ENCODE results near the gene KCNT1. TPM values are rescaled to one million over a fixed set of nuclear protein-coding genes. Genes with fewer than 3 reads are reported as not detected.

The KCNT1 gene
- total RNA-seq, 2 experiments from 2014 or later: not detected

DNA sequence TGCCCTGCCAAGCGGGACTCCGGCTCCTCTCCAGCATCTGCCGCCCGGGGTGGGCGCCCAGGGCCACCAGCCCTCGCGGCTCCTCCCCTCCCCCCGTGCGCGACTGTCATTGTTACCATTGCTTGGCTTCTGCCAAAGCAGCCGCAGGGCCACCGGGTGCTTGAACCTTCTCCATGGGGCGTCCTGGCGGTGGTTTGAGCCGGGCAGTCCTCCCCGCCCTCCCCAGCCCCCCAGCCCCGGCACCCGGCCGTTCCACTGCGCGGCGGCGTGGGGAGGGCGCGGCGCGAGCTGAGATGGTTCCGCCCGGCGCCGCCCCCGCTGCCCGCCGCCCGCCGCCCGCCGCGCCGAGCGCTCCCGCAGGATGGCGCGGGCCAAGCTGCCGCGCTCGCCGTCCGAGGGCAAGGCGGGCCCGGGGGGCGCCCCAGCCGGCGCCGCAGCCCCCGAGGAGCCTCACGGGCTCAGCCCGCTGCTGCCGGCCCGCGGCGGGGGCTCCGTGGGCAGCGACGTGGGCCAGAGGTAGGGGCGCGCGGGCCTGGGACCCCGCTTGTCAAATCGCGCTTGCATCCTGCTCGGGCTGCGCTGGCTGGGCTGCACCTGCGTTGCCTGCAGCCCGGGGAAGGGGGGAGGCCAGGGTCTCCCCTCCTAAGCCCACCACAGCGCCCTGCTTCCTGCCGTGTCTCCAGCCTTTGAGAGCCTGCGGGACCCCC, 34.4 kb downstream of the KCNT1 start:
- POLR2A ChIA-PET: no interaction called here
- Mint-ChIP-seq H3K27ac (no peak overlapping the region), H3K36me3 (ENCODE audit: low read depth) (no peaks in the 10 kb centered on the region), H3K4me3 (no peak overlapping the region), H3K4me1 (no peaks in the 10 kb centered on the region), H3K9me3 (ENCODE audit: low read depth) (peaks cover 7% of the 10 kb centered on the region), H3K27me3 (peaks cover 4% of the 10 kb centered on the region)
- CTCF ChIA-PET: no interaction called here
- intact Hi-C loops (cut with DNase I, micrococcal nuclease): no loop called here
- no peak for ATAC-seq
- DNase-seq: no peak

DNA sequence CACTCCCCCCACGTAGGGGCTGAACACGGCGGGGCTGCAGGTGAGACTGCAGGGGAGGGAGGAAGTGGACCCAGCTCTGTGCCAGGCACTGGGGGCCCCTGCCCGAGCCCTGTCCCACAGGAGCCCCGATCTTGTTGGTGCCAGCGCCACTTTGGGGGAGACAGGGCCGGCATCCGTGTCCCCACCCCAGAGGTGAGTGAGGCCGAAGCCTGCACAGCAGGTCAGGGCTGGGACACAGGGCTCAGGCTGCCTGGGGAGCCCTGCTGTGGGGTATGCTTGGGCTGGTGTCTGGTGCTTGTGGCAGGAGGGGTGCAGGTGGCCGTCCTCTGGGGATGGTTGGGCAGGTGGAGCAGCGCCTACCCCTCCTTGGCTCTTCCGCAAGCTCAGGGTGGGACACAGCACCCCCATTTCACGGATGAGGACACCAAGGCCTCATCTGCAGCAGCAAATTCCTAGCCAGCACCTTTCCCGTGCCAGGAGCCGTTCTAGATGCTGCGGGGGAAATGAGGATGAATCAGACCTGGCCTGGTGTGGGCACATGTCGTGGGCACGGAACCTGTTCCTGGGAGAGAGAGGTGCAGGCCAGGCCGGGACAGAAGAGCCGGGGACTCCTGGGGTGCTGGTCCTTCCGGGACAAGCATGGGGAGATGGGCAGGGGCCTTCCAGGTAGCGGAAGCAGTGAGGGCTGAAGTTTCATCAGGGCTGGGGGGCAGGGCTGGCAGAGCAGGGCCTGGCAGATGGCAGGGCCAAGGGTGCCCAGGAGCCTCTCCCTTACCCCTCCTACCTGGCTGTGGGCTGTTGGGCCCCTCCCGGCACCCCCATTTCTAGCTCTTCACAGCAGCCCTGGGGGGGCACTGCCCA, 35.2 kb downstream of the KCNT1 start:
- no peak overlapping the region for H3K4me3 Mint-ChIP-seq
- ChIA-PET POLR2A (no interaction called here), CTCF (no interaction called here)
- H3K4me1 Mint-ChIP-seq: no peaks in the 10 kb centered on the region
- H3K36me3 Mint-ChIP-seq (ENCODE audit: low read depth): no peaks in the 10 kb centered on the region
- peaks cover 4% of the 10 kb centered on the region for H3K9me3 Mint-ChIP-seq (ENCODE audit: low read depth)
- peaks cover 4% of the 10 kb centered on the region for H3K27me3 Mint-ChIP-seq
- H3K27ac Mint-ChIP-seq: no peak overlapping the region
- DNase-seq (no peak), ATAC-seq (no peak)
- intact Hi-C loops (cut with DNase I, micrococcal nuclease): no loop called here

DNA sequence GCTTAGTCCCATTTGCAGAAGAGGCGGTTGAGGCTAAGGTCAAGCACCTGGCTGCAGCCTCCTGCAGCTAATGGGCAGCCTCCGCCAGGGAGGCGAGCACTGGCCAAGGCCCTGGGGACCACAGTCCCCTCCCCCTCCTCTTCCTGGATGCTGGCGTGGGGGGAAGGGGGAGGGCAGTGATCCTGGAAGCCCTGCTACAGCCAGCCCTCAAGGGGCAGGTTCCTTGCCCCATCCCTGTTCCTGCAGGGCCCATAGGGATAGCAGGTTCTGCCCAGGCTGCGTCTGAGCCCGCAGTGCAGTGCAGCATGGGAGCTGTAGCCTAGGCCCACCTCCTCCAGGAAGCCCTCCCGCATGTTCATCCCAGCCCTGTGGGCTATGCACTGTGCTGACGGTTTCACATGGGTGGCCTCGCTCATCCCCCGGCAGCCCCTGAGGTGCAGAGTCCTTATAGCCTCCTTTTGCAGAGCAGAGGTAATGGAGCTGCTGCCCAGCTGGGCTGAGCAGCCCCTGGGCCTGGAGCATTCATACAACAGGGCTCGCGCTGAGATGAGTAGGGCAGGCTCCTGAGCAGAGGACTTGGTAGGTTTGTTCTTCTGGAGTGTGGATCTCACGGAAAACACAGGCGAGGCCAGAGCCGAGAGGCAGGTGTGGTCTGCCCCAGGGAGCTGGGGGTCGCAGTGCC, 36.0 kb downstream of the KCNT1 start:
- Mint-ChIP-seq H3K9me3 (ENCODE audit: low read depth) (no peaks in the 10 kb centered on the region), H3K36me3 (ENCODE audit: low read depth) (no peaks in the 10 kb centered on the region), H3K27ac (no peak overlapping the region), H3K4me1 (no peaks in the 10 kb centered on the region), H3K4me3 (no peak overlapping the region), H3K27me3 (peaks cover 4% of the 10 kb centered on the region)
- POLR2A ChIA-PET: no interaction called here
- CTCF ChIA-PET: no interaction called here
- DNase-seq (no peak), ATAC-seq (no peak)
- intact Hi-C loops (cut with DNase I, micrococcal nuclease): no loop called here

DNA sequence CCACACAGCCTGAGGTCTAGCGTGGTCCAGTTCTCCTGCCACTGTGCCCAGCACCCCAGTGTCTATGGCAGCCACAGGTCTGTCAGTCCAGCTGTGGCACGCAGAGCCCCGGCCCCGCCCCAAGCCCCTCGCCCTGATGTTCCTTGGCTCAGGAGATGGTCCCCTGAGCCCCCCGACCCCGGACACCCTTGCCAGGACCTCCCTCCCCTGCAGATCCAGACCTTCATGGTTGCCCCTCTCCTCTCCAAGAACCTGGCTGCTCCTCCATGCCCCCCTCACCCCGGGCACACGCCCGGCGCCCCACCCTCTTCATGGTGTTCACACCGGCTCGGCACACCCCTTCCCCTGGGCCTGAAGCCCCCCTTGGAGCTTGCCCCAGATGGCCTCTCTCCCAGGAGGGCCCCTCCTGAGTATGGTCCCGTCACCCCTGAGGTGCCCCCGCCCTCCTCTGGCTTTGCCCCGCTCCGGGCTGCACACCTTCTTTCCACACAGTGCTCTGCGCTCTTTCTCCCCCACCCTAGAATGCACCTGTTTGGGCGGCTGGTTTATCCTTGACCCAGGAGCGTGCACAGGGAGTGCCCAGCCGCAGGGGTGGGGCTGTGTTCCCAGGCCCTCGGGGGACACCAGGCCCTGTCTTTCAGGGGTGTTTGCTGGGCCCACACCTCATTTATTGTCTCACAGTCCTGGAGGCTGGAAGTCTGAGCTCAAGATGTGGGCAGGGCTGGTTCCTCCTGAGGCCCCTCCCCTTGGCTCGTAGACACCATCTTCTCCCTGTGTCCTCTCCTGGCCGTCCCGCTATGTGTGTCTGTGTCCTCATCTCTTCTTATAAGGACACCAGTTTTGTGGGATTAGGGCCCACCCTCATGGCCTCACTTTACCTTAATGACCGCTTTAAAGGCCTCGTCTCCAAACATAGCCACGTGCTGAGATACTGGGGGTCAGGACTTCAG, 37.6 kb downstream of the KCNT1 start:
- intact Hi-C loops (cut with DNase I, micrococcal nuclease): no loop called here
- Mint-ChIP-seq H3K27me3 (peaks cover 4% of the 10 kb centered on the region), H3K36me3 (ENCODE audit: low read depth) (no peaks in the 10 kb centered on the region), H3K4me1 (no peaks in the 10 kb centered on the region), H3K9me3 (ENCODE audit: low read depth) (no peaks in the 10 kb centered on the region), H3K27ac (no peak overlapping the region), H3K4me3 (no peak overlapping the region)
- DNase-seq (no peak), ATAC-seq (no peak)
- ChIA-PET CTCF (no interaction called here), POLR2A (interaction anchor here (0.6 kb wide), 1 partner anchor 880 kb away, joined by 3 read pairs; no protein-coding TSS in a partner anchor)

DNA sequence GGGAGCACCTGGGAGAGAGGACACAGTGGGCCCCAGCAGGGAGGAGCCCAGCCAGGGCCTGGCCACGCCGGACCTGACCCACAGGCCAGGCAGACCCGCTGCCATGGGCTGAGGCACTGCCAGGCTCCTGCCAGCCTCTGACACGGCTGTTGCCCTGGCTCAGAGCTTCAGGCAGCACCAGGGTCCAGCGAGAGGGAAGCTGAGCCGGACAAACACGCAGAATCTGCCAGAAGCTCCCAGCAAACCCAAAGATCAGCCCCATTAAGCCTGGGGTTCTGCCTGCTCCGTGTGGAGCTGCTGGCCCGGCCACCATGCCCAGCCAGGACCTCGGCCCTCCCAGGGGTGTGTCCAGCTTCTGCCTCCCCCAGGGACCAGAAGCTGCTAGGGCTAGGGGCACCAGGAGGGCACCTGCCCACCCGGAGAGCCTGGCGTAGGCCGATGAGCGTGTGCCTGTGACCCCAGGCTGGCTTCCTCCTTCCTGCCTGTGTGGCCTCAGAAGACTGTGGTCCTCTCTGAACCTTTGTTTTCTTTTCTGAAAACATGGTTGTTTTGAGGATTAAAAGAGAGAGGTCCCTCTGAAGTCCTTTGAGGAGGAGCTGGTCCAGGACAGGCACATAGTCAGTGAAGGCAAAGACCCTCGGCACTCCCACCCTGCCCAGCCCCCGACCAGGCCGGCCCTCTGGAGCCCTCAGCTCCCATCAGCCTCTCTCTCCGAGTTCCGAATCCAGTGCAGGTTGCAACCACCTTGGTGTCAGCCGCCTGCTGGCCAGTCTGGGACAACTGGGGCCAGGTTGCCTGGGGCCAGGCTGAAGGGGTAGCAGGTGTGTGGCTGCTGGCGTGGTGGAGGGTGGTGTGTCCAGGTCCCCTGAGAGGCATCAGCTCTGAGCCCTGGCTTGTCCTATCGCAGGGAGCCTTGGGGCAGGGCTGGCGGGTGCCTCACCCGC, 39.6 kb downstream of the KCNT1 start:
- no peaks in the 10 kb centered on the region for H3K9me3 Mint-ChIP-seq (ENCODE audit: low read depth)
- H3K27me3 Mint-ChIP-seq: peaks cover 4% of the 10 kb centered on the region
- H3K27ac Mint-ChIP-seq: no peak overlapping the region
- no peak for ATAC-seq
- CTCF ChIA-PET: no interaction called here
- no peaks in the 10 kb centered on the region for H3K36me3 Mint-ChIP-seq (ENCODE audit: low read depth)
- intact Hi-C loops (cut with DNase I, micrococcal nuclease): no loop called here
- no peak overlapping the region for H3K4me3 Mint-ChIP-seq
- POLR2A ChIA-PET: interaction anchor here (0.6 kb wide), 1 partner anchor 10 kb away, joined by 3 read pairs; no protein-coding TSS in a partner anchor
- no peak for DNase-seq
- H3K4me1 Mint-ChIP-seq: no peaks in the 10 kb centered on the region

DNA sequence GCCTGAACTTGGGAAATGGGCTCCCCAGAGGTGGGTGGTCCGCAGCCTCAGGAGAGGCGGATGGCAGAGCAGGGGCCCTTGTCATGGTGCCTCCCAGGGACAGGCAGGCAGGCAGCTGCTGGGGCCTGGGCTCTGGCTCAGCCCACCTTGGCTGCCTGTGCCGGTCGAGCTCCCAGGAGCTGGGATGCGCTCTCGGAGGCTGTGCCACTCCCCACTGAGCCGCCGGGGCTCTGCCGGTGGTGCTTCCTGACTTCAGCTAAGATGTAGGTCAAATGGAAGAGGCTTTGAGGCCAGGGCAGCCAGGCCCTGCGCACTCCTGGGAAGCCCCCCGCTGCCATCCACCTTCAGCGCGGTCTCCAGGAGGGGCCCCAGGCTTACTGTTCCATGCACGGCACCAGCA, 41.0 kb downstream of the KCNT1 start:
- H3K9me3 Mint-ChIP-seq (ENCODE audit: low read depth): no peaks in the 10 kb centered on the region
- H3K4me3 Mint-ChIP-seq: no peak overlapping the region
- DNase-seq: no peak
- ATAC-seq: no peak
- ChIA-PET POLR2A (no interaction called here), CTCF (no interaction called here)
- peaks cover 2% of the 10 kb centered on the region for H3K27me3 Mint-ChIP-seq
- no peak overlapping the region for H3K27ac Mint-ChIP-seq
- no peaks in the 10 kb centered on the region for H3K4me1 Mint-ChIP-seq
- intact Hi-C loops (cut with DNase I, micrococcal nuclease): no loop called here
- H3K36me3 Mint-ChIP-seq (ENCODE audit: low read depth): no peaks in the 10 kb centered on the region

DNA sequence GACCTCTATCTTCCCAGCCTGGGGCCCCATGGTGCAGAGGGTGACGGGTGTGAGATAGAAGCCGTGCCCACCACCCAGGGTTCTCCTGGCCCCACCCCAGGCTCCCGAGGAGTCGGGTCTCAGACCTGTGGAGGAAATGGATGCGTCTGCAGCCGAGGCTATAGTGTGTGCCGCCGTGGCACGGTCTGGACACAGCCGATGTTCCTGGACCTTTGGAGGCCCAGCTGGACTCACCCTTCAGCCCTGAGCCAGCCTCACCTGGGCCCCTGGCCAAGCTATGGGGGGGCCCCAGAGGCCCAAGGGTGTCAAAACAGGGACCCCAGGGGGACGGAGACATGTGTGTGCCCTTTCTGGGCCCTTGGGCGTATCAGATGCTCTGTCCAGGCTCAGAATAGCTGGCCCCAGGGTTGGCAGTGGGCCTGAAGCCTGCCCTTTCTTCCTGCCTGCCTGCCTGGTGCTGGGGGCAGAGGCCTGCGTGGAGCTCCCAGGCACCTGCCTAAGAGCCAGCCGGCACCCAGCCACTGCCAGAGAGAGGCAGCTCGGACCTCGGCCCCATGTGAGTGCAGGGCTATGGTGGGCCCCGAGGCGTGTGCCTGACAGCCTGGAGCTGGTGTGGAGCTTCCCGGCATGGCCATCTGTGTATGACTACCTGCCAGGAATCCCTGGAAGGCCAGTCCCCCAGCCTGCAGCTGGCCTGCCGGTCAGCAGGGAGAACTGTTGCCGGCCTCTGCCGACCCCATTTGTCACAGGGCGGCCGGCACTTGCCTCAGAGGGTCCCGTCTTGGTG, 41.8 kb downstream of the KCNT1 start:
- no peak overlapping the region for H3K4me3 Mint-ChIP-seq
- ChIA-PET POLR2A (no interaction called here), CTCF (no interaction called here)
- no peaks in the 10 kb centered on the region for H3K36me3 Mint-ChIP-seq (ENCODE audit: low read depth)
- DNase-seq (no peak), ATAC-seq (no peak)
- intact Hi-C loops (cut with DNase I, micrococcal nuclease): no loop called here
- H3K4me1 Mint-ChIP-seq: no peaks in the 10 kb centered on the region
- H3K27me3 Mint-ChIP-seq: peaks cover 2% of the 10 kb centered on the region
- H3K27ac Mint-ChIP-seq: no peak overlapping the region
- no peaks in the 10 kb centered on the region for H3K9me3 Mint-ChIP-seq (ENCODE audit: low read depth)

DNA sequence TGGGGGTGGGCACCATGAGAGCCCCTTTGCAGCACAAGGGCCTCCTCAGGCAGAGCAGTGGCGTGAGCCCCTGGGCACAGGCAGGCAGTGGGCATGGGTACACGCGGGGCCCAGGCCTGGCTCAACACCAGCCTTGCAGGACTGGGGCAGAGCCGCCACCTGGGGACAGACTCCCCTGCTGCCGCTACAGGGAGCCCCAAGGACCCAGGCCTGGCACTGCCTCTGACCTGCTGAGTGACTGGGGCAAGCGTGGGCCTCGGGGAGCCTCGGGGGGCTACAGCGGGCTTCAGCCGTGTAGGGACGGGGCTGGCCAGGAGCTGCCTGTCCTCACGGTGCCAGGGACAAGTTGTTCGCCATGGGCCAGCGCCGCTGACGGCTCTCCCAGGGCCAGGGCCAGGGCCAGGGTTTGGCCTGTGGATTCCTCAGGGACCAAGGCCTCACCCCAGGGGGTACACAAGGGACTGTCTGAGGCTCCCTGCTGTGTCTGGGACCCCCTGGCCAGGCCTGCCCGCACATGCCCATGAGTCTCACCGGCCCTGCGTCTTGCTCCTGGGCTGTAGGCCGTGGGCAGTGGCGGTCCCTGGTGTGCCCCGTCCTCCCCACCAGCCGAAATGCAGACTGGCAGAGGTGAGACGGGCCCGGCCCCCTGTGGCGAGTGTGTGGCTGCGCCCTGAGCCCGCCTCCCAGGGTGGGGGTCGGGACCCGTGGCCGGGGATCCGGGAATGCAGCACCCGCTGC, 42.5 kb downstream of the KCNT1 start:
- ChIA-PET CTCF (no interaction called here), POLR2A (no interaction called here)
- H3K4me1 Mint-ChIP-seq: no peaks in the 10 kb centered on the region
- peaks cover 2% of the 10 kb centered on the region for H3K27me3 Mint-ChIP-seq
- H3K27ac Mint-ChIP-seq: no peak overlapping the region
- no peaks in the 10 kb centered on the region for H3K36me3 Mint-ChIP-seq (ENCODE audit: low read depth)
- H3K9me3 Mint-ChIP-seq (ENCODE audit: low read depth): no peaks in the 10 kb centered on the region
- DNase-seq (no peak), ATAC-seq (no peak)
- intact Hi-C loops (cut with DNase I, micrococcal nuclease): no loop called here
- no peak overlapping the region for H3K4me3 Mint-ChIP-seq

DNA sequence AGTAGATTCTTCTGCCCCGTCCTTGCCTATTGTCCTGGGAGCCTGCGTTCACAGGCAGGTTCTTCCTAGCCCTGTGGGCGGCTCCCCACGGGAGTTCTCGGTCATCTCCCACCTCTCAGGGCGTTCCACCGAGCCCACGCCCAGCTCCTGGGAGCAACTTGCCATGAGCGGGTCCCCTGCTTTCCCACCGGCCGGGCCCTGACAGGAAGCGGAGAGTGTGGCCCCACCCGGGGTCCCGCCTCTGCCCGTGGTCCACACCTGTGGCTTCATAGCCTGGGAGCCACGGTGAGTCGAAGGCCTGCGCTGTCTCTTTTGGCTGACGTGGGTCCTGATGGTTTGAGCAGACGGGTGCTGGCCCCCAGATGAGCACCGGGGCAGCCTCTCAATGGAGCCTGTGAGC, 43.2 kb downstream of the KCNT1 start:
- POLR2A ChIA-PET: no interaction called here
- Mint-ChIP-seq H3K9me3 (ENCODE audit: low read depth) (no peaks in the 10 kb centered on the region), H3K4me3 (no peak overlapping the region), H3K4me1 (no peaks in the 10 kb centered on the region), H3K27ac (no peak overlapping the region), H3K36me3 (ENCODE audit: low read depth) (no peaks in the 10 kb centered on the region), H3K27me3 (peaks cover 2% of the 10 kb centered on the region)
- intact Hi-C loops (cut with DNase I, micrococcal nuclease): no loop called here
- DNase-seq: no peak
- no peak for ATAC-seq
- CTCF ChIA-PET: no interaction called here

Measured in activated CD4-positive, alpha-beta T cell treated with anti-CD3 and anti-CD28 coated beads for 36 hours (primary cell).